Activated gamma-delta T cell (primary cell): ENCODE results near the gene TMUB1.

Source experiments
- DNase-seq: peaks from one replicate; lab custom pipeline; 2025; lab: John Stamatoyannopoulos, UW

The TMUB1 gene

GRCh38 chr7:151121380-151122170 lies 38.3 kb upstream of the TMUB1 start:
- no peak for DNase-seq

DNA sequence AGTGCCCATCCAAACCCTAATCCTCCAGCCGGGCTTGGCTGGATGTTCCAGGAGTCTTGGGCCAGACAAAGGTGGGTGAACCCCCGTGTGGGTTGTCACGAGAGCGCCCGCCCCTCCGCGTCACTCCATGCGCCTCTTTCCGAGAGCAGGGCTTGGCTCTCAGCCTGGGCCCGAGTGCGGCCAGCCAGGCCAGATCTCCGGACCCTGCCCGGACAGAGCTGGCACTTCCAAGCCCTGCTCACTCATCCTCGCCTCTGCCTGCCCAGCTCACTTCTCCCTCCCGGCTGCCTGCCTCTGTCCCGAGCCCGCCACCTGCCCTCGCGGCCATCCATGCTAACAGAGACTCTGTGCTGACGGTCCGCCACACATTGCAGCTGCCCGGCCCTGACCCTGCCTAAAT lies 37.6 kb upstream of the TMUB1 start:
- no peak for DNase-seq

GRCh38 chr7:151119902-151120301 lies 36.6 kb upstream of the TMUB1 start:
- DNase-seq: no peak

DNA sequence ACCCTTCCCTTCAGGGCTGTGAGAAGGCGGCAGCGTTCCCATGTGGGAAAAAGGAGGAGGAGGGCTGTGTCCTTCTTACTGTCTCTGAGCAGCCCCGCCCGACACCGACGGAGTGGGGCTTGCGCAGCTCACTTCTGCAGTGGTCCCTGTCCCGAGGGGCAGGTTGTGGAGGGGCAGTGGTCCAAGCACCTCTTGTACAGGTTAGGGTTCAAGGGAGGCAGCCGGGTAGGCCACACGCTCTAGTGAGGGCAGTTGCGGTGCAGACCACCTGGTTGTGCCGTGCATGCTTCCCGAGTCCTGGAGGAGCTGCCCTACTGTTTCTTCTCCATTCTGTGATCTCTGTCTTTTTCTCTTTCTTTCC lies 35.7 kb upstream of the TMUB1 start:
- no peak for DNase-seq

GRCh38 chr7:151118108-151119054 lies 35.1 kb upstream of the TMUB1 start:
- no peak for DNase-seq

GRCh38 chr7:151117565-151117964 lies 34.3 kb upstream of the TMUB1 start:
- DNase-seq: no peak

DNA sequence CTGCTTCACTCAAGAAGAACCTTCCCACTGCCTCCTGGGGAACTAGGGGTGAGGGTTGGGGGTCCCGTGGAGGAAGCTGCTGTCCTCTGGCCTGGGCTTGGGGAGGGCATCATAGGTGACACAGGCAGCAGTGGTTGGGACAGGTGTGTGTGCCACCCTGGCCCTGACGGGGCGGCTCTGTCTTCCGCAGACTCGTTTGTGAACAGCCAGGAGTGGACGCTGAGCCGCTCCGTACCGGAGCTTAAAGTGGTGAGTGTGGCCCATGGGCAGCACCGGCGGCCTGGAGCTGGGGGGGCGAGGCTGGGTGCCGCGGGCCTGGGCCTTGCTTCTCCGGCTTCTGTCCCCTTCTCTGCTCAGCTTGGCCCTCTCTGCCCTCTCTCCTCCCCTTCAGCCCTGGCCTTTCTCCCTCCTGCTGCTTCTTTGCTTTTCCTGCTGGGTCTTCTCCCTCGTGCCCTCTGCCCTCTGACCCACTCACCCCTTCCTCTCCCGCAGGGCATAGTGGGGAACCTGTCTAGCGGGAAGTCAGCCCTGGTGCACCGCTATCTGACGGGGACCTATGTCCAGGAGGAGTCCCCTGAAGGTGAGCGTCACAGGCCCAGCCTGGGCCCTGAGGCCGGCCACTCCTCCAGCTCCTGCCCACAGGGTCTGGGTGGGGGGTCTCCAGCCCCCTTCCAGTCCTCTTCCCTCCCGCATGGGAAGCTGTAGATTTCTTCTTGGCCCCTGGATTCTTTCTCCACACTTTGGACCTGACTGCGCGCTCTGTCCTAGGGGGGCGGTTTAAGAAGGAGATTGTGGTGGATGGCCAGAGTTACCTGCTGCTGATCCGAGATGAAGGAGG lies 33.5 kb upstream of the TMUB1 start:
- no peak for DNase-seq

DNA sequence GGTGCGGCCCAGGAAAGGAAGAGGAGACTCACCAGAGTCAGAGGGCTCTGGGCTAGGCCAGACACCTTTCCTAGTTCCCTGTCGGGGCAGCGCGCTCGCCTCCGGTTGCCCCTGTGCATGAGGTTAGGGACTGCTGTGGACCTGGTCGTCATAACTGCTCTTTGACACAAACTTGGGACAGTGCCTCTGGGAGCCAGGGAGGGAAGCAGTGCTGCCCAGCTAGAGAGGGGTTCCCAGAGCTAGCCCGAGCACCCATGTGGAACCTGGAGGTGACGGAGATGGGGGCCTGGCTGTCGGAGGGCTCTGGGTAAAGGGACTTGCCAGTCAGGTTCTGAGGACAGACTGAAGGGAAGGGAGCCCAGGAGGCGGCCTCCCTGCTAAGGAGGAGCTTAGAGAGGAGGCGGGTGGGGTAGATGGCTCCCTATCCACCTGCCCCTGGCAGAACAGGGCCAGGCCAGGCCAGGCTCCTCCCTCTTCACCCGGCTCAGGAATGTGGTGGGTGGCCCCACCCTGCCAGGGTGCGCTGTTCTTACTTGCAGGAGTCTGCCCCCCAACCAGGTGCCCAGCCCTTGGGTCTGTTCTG lies 32.6 kb upstream of the TMUB1 start:
- DNase-seq: no peak

- no peak for DNase-seq
Measured at GRCh38 chr7:151115121-151115835, 32.0 kb upstream of the TMUB1 start.

DNA sequence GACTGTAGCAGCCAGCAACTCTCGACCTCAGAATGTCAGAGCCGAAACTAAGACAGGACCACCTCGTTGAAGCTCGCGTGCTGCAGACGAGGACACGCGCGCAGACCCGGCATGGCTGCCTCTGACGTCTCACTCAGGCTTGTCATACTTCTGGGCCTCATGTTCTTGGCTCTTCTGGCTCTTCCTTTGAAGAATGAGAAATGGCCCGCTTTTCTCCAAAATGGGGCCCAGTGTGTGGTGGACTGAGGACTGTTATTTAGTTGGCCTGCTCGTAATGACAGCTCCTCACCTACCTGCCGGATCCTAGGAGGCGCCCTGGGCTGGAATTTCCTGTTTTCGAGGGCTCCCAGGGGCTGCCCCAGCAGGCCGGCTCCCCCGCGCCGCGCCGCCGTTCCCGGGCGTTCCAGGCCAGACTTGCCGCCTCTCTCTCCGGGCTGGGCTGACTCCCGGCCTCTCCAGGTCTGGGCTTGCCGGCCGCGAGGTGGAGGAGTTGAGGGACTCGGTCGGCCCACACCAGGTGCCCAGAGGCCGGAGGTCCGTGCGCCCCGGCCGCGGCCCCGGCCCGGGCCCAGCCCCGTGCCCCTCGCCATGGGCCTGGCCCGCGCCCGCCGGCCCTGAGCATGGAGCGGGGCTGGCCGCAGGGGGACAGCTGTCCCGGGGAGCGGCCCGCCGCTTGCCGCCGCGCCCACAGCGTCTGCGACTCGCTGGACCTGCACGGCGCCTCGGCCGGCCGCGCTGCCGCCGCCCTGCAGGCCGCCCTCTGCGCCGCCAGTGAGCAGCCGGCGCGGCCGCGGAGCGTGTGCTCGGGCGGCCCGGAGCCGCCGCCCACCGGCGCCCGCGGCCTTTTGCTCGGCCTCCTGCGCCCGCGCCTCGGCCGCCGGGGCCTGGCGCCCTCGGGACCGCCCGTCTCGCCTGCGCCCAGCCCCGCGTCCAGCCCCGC lies 31.1 kb upstream of the TMUB1 start:
- DNase-seq: no peak

- DNase-seq: no peak
Measured at GRCh38 chr7:151113344-151114150, 30.3 kb upstream of the TMUB1 start.

DNA sequence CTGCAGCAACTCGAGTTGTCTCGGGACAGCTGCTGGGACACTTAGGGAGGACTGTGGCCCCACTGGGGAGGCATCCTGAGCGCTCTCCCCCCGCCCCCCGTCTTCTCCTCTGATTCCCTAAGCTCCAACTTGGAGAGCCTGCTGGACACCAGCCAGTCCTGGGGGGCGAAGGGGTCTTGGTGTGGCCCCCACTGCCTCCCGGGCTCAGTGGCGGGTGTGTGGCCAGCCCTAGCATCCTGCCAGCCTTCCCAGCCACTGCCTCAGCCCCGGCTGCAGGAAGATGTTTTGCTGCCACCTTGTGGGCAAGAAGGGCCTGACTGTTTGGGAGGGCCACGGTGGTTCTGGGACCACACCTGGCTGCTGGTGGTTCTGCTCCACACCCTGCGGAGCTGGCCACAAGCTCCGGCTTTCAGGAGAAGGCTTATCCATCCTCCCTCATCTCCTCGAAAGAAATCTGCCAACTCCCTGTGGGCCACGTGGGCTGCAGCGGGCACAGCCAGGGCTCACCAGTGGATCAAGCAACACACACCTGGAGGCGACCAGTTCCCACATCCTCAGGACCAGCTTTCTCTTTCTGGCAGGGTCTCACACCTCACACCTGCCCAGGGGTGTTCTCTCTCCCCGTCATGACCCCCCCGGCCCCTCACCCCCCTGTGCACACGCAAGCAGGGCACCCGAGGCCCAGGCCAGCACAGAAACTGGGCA lies 27.8 kb upstream of the TMUB1 start:
- DNase-seq: no peak

GRCh38 chr7:151110236-151110940 lies 27.1 kb upstream of the TMUB1 start:
- no peak for DNase-seq

GRCh38 chr7:151109094-151110048 lies 26.1 kb upstream of the TMUB1 start:
- no peak for DNase-seq

DNA sequence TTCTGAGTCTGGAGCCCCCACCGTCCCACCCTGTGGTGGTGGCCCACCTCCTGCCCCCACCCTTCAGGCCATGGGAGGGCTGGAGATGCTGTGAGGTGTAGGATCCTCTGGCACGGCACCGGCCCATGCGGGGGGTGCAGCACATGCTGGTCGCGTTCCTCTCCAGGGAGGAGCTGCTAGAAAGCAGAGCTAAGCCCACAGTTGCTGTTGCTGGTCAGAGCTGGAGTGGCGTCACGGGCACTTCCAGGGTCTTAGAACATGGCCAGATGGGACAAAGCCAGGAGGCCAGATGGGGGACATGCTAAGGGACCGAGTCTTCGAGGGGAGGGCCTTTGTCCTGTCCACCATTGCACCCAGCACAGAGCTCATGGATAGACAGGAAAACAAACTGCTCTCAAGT lies 24.6 kb upstream of the TMUB1 start:
- no peak for DNase-seq

DNA sequence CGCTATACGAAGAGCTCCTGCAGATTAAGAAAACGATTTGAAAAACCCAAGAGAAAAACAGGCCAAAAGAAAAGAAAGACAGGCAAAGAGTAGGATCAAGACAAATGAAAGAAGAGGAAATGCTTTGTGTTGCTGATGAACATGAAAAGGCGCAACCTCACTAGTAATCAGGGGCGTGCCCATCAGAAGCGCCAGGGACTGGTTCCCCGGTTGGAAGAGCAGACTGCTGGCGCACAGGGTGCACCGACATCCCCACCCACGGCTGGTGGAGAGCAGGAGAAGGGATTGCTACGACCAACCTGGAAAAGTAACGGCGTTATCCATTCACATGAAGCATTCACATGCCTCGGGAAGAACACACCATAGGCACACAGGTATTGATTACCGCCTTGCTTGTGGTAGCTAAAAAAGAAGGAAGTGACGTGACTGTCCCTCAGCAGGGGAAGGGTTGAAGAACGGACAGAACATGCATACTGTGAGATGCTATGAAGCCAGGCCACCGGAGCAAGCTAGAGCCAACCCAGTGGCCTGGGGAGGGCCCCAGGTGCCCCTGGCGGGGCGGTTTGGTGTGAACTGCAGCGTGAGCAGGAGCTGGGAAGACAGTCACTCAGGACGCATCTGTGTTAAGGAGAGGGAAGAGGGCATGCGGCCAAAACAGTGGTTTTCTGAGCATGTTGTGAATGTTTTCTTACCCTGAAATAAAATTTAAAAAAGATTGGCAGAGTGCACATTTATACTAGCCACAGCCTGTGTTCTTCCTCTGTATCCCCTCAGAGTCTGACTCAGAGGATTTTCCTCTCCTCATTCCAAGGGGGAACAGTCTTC lies 21.3 kb upstream of the TMUB1 start:
- DNase-seq: no peak
